Osteocyte (in vitro differentiated cells): ENCODE results near the gene CTNNA2. TPM values are rescaled to one million over a fixed set of nuclear protein-coding genes. Genes with fewer than 3 reads are reported as not detected.

Experiments used
- DNase-seq: peaks from one replicate; pipeline ENCODE4 v3.0.0; 2021; ENCODE audit warnings: mixed read lengths; ENCODE audit not compliant: unreplicated experiment; ENCODE audit errors: extremely low spot score
- H3K27ac Mint-ChIP-seq: one replicate; pipeline ENCODE4 v1.8.0; 2021; ENCODE audit warnings: mild to moderate bottlenecking, mixed read lengths; ENCODE audit not compliant: unreplicated experiment
- H3K27me3 Mint-ChIP-seq: one replicate; pipeline ENCODE4 v1.8.0; 2021; ENCODE audit warnings: mixed read lengths; ENCODE audit not compliant: unreplicated experiment
- H3K36me3 Mint-ChIP-seq: one replicate; pipeline ENCODE4 v1.8.0; 2021; ENCODE audit warnings: mixed read lengths; ENCODE audit not compliant: unreplicated experiment
- H3K4me1 Mint-ChIP-seq: one replicate; pipeline ENCODE4 v1.8.0; 2021; ENCODE audit warnings: mixed read lengths; ENCODE audit not compliant: unreplicated experiment
- H3K4me3 Mint-ChIP-seq: one replicate; pipeline ENCODE4 v1.8.0; 2021; ENCODE audit warnings: mild to moderate bottlenecking, moderate library complexity, mixed read lengths; ENCODE audit not compliant: unreplicated experiment
- H3K9me3 Mint-ChIP-seq: one replicate; pipeline ENCODE4 v1.8.0; 2021; ENCODE audit warnings: mixed read lengths; ENCODE audit not compliant: unreplicated experiment
- CTCF ChIP-seq: fragments of 200-600 bp; sonication (generic); IDR thresholded peaks from 2 replicates; pipeline ENCODE4 v1.5.0; 2021; ENCODE audit warnings: antibody characterized with exemption, mild to moderate bottlenecking, moderate library complexity
- total RNA-seq: library from RNA; stranded (reverse); gene quantifications from 2 replicates; pipeline ENCODE4 v1.2.1, GENCODE V29; 2021

The CTNNA2 gene
- total RNA-seq, 1 donor from 2014 or later, result not detected

- no peaks in the 10 kb centered on the region for H3K36me3 Mint-ChIP-seq
- H3K4me3 Mint-ChIP-seq, result no peak overlapping the region
- peaks cover 50% of the 10 kb centered on the region for H3K9me3 Mint-ChIP-seq
Measured at GRCh38 chr2:80643598-80643997, 1130.7 kb downstream of the CTNNA2 start.

GRCh38 chr2:80651435-80651834, 1138.6 kb downstream of the CTNNA2 start:
- Mint-ChIP-seq H3K9me3 (peaks cover 63% of the 10 kb centered on the region), H3K4me3 (no peak overlapping the region), H3K4me1 (no peaks in the 10 kb centered on the region), H3K27ac (no peak overlapping the region), H3K36me3 (peaks cover 1% of the 10 kb centered on the region), H3K27me3 (no peaks in the 10 kb centered on the region)
- no peak for TF ChIP-seq CTCF
- DNase-seq, result no peak

More at GRCh38 chr2:80643598-80643997, 1130.7 kb downstream of the CTNNA2 start:
- Mint-ChIP-seq H3K4me1 (no peaks in the 10 kb centered on the region), H3K27me3 (no peaks in the 10 kb centered on the region), H3K27ac (no peak overlapping the region)
- DNase-seq, result no peak
- no peak for TF ChIP-seq CTCF

- Mint-ChIP-seq H3K36me3 (peaks cover 1% of the 10 kb centered on the region), H3K4me1 (no peaks in the 10 kb centered on the region), H3K27me3 (no peaks in the 10 kb centered on the region), H3K9me3 (peaks cover 52% of the 10 kb centered on the region), H3K27ac (no peak overlapping the region), H3K4me3 (no peak overlapping the region)
- TF ChIP-seq CTCF, result no peak
- DNase-seq, result no peak
Measured at GRCh38 chr2:80655265-80655664, 1142.4 kb downstream of the CTNNA2 start.

- no peaks in the 10 kb centered on the region for H3K36me3 Mint-ChIP-seq
- no peak for DNase-seq
- H3K9me3 Mint-ChIP-seq, result peaks cover 28% of the 10 kb centered on the region
- H3K27ac Mint-ChIP-seq, result no peak overlapping the region
- H3K4me1 Mint-ChIP-seq, result no peaks in the 10 kb centered on the region
- H3K27me3 Mint-ChIP-seq, result no peaks in the 10 kb centered on the region
- no peak for TF ChIP-seq CTCF
- H3K4me3 Mint-ChIP-seq, result no peak overlapping the region
Measured at GRCh38 chr2:80670763-80671162, 1157.9 kb downstream of the CTNNA2 start.

- no peak overlapping the region for H3K27ac Mint-ChIP-seq
- peaks cover 24% of the 10 kb centered on the region for H3K9me3 Mint-ChIP-seq
- DNase-seq, result no peak
- no peaks in the 10 kb centered on the region for H3K27me3 Mint-ChIP-seq
- no peak for TF ChIP-seq CTCF
- no peaks in the 10 kb centered on the region for H3K36me3 Mint-ChIP-seq
- H3K4me3 Mint-ChIP-seq, result no peak overlapping the region
- no peaks in the 10 kb centered on the region for H3K4me1 Mint-ChIP-seq
Measured at GRCh38 chr2:80687524-80687923, 1174.7 kb downstream of the CTNNA2 start.
